IPS-18a (cell line): ENCODE data around the gene TNPO3.
"Not testable (repeated sequence)": the region's sequence is repeated elsewhere in the genome, so short reads cannot be mapped to it uniquely, and the experiment has no call there.

Experiments
- H3K27ac ChIP-seq: one replicate; pipeline ENCODE4 v1.5.1; 2013; ENCODE audit warnings: low read length
- H3K27me3 ChIP-seq: one replicate; pipeline ENCODE4 v1.6.1; 2013; ENCODE audit warnings: mild to moderate bottlenecking, low read length; ENCODE audit not compliant: control insufficient read depth, insufficient read depth
- H3K36me3 ChIP-seq: one replicate; pipeline ENCODE4 v1.6.1; 2013; ENCODE audit warnings: low read depth, low read length; ENCODE audit not compliant: control insufficient read depth
- H3K4me1 ChIP-seq: one replicate; pipeline ENCODE4 v1.6.1; 2013; ENCODE audit warnings: low read depth, low read length; ENCODE audit not compliant: control insufficient read depth
- H3K4me3 ChIP-seq: one replicate; pipeline ENCODE4 v1.5.1; 2013; ENCODE audit warnings: low read length
- H3K9ac ChIP-seq: one replicate; pipeline ENCODE4 v1.6.1; 2013; ENCODE audit warnings: mild to moderate bottlenecking, low read length, moderate library complexity
- H3K9me3 ChIP-seq: one replicate; pipeline ENCODE4 v1.6.1; 2013; ENCODE audit warnings: low read depth, low read length; ENCODE audit not compliant: control insufficient read depth

TNPO3 gene

DNA sequence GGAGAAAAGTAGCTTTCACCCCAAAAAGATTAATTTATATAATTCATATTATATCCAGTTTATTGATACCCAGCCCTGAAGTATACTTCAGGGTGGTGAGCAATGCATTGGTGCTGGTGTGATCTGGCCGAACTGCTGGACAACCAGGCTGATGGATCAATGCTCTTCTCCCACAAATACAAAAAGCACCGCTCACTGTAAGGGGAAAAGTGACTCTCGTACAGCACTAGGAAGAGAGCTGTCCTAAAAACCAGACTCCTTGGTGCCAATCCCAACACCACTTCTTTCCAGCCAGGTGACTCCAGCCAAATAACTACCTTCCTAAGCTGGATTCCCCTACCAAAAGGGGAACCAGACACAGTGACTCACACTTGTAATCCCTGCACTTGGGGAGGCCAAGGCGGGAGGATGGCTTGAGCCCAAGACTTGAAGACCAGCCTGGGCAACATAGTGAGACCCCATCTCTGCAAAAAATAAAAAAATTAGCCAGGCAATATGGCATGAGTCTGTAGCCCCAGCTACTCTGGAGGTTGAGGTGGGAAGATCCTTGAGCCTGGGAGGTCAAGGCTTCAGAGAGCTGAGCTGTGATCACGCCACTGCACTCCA is 13.1 kb upstream of the TNPO3 start:
- H3K27me3 ChIP-seq = no peaks in the 10 kb centered on the region
- no peak overlapping the region for H3K4me3 ChIP-seq
- H3K4me1 ChIP-seq = peaks cover 13% of the 10 kb centered on the region
- no peak overlapping the region for H3K9ac ChIP-seq
- H3K36me3 ChIP-seq = no peaks in the 10 kb centered on the region
- no peaks in the 10 kb centered on the region for H3K9me3 ChIP-seq
- H3K27ac ChIP-seq = no peak overlapping the region

DNA sequence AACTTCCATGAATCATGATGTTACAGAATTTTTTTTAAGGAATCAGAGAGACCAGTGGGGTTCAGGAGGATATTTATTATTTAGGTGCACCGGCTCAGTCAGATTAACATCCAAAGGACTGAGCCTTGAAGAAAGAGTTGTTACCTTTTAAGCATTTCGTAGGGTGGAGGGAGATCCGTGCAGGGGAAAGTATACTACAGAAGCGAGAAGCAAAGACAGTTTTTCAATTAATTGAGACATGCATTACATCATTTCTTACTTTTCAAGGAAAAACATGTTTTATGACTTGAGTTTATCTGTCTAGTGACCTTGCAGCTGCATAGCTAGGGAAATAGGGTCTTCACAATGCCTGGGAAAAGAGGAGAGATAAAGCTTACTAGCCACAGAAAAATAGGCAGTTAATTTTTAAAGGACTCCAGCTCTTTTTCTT is 12.2 kb upstream of the TNPO3 start:
- peaks cover 13% of the 10 kb centered on the region for H3K4me1 ChIP-seq
- peak overlapping the region; percentile 26 for H3K4me3 ChIP-seq
- peak overlapping the region; percentile 59 for H3K9ac ChIP-seq
- H3K27ac ChIP-seq = peak overlapping the region; percentile 39
- not testable (repeated sequence) for H3K27me3 ChIP-seq, H3K9me3 ChIP-seq, H3K36me3 ChIP-seq

DNA sequence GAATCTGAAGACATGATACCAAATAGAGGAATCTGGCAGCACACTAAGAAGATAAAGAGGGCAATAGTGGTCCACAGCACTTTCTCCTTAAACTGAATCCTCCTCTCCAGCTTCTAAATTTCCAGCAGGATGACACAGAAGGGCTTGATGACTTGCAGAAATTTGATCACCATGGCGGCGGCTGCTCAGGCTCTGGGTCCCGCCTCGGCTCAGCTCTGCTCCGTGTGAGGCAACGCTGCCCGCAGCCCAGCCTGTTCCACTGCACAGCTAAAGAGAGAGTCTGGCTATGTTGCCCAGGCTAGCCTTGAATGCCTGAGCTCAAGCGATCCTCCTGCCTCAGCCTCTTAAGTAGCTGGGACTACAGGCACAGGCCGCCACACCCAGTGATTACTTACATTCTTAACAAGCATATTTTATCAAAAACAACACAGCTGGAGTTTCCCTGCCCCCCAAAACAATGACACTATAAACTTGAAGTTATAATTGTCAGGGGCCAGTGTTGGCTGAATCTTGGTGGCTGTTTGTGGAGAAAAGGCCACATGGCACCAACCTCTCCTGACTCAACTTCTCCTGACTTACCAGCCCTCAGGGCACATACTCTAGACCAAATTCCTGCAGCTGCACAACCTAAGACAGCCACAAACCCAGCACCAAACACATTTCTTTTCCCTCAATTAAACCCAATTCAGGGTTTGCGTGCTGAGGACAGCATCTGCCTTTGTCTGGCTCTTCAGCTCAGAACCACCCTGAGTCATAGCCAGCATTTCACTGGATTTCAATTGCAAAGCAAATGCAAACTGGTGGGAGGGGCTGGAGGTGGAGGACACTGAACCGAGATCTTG is 11.6 kb upstream of the TNPO3 start:
- Histone ChIP-seq H3K36me3 (no peaks in the 10 kb centered on the region), H3K4me1 (peaks cover 13% of the 10 kb centered on the region), H3K27ac (peak overlapping the region; percentile 39), H3K9me3 (no peaks in the 10 kb centered on the region), H3K4me3 (peak overlapping the region; percentile 26), H3K27me3 (no peaks in the 10 kb centered on the region), H3K9ac (peak overlapping the region; percentile 59)

DNA sequence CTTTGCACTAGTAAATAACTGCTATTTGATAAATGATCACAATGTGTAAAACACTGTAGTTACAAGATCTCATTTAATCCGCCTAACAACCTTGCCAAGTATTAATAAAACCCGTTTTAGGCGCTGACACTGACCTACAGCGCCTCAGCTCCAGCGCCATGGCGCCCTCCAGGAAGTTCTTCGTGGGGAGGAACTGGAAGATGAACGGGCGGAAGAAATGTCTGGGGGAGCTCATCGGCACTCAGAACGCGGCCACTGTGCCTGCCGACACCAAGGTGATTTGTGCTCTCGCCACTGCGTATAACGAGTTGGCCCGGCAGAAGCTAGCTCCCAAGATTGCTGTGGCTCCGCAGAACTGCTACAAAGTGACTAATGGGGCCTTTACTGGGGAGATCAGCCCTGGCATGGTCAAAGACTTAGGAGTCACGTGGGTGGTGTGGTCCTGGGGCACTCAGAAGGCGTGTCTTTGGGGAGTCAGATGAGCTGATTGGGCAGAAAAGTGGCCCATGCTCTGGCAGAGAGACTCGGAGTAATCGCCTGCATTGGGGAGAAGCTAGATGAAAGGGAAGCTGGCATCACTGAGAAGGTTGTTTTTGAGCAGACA is 1.1 kb upstream of the TNPO3 start:
- no peak overlapping the region for H3K27ac ChIP-seq
- H3K4me3 ChIP-seq = peak overlapping the region; percentile 100
- H3K36me3 ChIP-seq = no peaks in the 10 kb centered on the region
- no peaks in the 10 kb centered on the region for H3K9me3 ChIP-seq
- no peaks in the 10 kb centered on the region for H3K27me3 ChIP-seq
- peaks cover 7% of the 10 kb centered on the region for H3K4me1 ChIP-seq
- H3K9ac ChIP-seq = peak overlapping the region; percentile 96

DNA sequence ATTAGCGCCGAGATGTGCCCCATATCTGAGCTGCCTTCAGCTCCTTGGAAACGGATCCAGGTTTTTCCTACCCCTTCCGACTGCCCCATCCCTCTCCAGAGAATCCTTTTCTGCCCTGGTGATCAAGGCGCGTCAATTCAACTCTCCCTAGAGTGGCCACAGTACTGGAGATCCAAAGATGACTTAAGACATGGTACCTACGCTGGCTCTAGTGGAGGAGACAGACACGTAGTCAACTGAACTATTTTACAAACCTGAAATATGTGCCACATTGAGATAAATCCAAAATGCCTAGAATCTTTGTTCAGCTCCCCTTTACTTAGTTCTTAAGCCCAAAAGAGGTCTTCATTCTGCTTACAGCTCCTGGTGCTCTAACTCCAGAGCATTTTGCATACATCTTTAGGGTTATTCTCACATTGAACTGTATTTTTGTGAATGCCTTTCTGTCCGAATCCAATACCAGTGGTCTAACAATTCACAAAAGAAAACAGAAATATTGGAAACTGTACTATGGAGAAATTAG is 444 bp upstream of the TNPO3 start:
- Histone ChIP-seq H3K27ac (peak overlapping the region; percentile 93), H3K9me3 (no peaks in the 10 kb centered on the region), H3K36me3 (no peaks in the 10 kb centered on the region), H3K9ac (peak overlapping the region; percentile 96), H3K4me3 (peak overlapping the region; percentile 100), H3K4me1 (peaks cover 7% of the 10 kb centered on the region), H3K27me3 (no peaks in the 10 kb centered on the region)

DNA sequence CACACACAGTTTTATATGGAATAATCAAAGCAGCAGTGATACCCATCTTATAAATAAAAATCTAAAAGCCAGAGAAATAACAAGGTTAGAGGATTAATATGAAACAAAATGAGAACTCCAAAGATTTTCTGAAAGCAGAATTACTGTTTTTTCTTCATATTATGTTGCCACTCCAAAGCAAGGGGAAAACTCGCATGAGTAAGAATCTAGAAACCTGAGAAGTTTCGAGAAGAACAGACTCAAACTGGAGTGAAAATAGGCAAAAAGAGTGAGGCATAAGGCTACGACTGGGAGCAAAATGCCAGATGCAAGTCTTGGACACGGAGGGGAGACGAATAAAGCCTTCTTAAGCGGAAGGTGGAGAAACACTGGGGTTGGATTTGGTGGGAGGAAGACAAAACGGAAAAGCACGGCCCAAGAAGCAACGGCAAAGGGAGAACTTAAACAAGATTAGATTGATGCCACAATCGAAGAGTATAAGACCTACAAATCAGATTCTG is 923 bp downstream of the TNPO3 start:
- H3K9ac ChIP-seq = peak overlapping the region; percentile 96
- H3K27ac ChIP-seq = peak overlapping the region; percentile 93
- peaks cover 7% of the 10 kb centered on the region for H3K4me1 ChIP-seq
- no peaks in the 10 kb centered on the region for H3K27me3 ChIP-seq
- H3K4me3 ChIP-seq = peak overlapping the region; percentile 100
- peaks cover 3% of the 10 kb centered on the region for H3K36me3 ChIP-seq
- no peaks in the 10 kb centered on the region for H3K9me3 ChIP-seq

DNA sequence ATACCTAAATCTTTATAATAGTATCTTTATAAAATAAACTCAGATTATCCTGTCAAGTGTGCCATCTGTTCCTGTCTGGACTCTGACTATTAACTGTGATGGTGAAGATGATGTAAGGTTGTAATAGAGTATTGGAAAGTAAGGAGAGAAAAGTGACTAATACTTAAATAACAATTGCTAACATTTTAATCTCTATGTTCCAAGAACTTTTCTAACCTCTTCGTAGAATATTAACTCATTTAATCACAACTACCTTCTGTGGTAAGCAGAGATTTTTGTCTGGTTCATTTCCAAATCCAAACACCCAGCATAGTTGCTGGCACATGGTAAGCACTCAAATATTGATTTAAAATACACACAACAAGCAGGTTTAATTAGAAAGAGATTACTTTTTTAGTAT is 2.5 kb downstream of the TNPO3 start:
- H3K27ac ChIP-seq = no peak overlapping the region
- peak overlapping the region; percentile 100 for H3K4me3 ChIP-seq
- no peaks in the 10 kb centered on the region for H3K27me3 ChIP-seq
- no peak overlapping the region for H3K9ac ChIP-seq
- peaks cover 7% of the 10 kb centered on the region for H3K4me1 ChIP-seq
- peaks cover 10% of the 10 kb centered on the region for H3K36me3 ChIP-seq
- H3K9me3 ChIP-seq = no peaks in the 10 kb centered on the region

DNA sequence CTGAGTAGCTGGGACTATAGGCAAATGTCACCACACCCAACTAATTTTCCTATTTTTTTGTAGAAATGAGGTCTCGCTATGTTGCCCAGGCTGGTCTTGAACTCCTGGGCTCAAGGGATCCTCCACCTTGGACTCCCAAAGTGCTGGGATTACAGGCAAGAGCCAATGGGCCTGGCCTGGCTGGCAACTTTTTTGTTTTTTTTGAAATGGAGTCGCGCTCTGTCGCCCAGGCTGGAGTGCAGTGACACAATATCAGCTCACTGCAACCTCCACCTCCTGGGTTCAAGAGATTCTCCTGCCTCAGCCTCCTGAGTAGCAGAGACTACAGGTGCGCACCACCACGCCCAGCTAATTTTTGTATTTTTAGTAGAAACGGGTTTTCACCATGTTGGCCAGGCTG is 3.5 kb downstream of the TNPO3 start:
- not testable (repeated sequence) for H3K27me3 ChIP-seq, H3K9me3 ChIP-seq, H3K9ac ChIP-seq, H3K36me3 ChIP-seq, H3K4me3 ChIP-seq, H3K27ac ChIP-seq, H3K4me1 ChIP-seq

DNA sequence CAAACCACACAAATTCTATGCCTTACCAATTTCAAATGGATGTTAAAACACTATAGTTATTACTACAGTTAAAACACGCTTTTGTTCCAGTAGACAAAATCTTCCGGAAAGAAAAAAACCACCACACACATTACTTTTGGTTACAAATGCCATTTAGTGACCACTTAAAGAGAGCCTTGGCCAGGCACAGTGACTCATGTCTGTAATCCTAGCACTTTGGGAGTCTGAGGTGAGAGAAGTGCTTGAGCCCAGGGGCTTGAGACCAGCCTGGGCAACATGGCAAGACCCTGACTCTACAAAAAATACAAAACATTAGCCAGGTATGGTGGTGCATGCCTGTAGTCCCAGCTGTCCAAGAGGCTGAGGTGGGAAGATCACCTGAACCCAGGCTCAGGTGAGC is 7.2 kb downstream of the TNPO3 start:
- Histone ChIP-seq H3K4me1 (peaks cover 3% of the 10 kb centered on the region), H3K9ac (no peak overlapping the region), H3K27me3 (no peaks in the 10 kb centered on the region), H3K27ac (no peak overlapping the region), H3K4me3 (no peak overlapping the region), H3K36me3 (peaks cover 10% of the 10 kb centered on the region), H3K9me3 (no peaks in the 10 kb centered on the region)

DNA sequence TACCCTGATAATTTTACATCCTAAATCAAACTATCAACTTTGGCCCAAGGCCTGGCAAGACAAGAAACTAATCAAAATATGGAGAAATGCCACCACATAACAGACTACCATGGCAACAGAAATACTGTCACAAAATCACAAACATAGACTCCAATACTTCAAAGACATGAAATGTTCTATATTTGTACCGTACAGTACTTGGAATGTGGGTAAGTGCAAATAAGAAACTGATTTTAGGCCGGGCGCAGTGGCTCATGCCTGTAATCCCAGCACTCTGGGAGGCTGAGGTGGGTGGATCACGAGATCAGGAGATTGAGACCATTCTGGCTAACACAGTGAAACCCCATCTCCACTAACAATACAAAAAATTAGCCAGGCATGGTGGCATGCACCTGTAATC is 9.2 kb downstream of the TNPO3 start:
- H3K27ac ChIP-seq = no peak overlapping the region
- H3K36me3 ChIP-seq = peaks cover 10% of the 10 kb centered on the region
- no peak overlapping the region for H3K4me3 ChIP-seq
- H3K9ac ChIP-seq = no peak overlapping the region
- no peaks in the 10 kb centered on the region for H3K27me3 ChIP-seq
- H3K9me3 ChIP-seq = no peaks in the 10 kb centered on the region
- peaks cover 13% of the 10 kb centered on the region for H3K4me1 ChIP-seq

DNA sequence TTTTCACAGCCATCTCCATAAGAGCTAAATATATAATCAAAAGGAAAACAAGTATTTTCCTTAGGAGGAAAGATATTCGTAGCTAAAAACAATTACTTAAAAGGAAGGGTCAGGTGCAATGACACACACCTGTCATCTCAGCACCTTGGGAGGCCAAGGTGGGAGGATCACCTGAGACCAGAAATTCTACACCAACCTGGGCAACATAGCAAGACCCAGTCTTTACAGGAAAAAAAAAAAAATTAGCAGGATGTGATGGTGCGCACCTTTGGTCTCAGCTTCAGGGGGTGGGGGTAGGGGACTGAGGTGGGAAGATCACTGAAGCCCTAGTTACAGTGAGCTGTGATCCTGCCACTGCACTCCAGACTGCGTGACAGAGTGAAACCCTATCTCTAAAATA is 11.9 kb downstream of the TNPO3 start:
- H3K36me3 ChIP-seq = peaks cover 14% of the 10 kb centered on the region
- H3K9me3 ChIP-seq = no peaks in the 10 kb centered on the region
- no peaks in the 10 kb centered on the region for H3K27me3 ChIP-seq
- H3K4me1 ChIP-seq = peaks cover 14% of the 10 kb centered on the region
- H3K27ac ChIP-seq = no peak overlapping the region
- no peak overlapping the region for H3K9ac ChIP-seq
- H3K4me3 ChIP-seq = no peak overlapping the region
